Measurements from ENCODE around the gene AHNAK2.

AHNAK2 gene

GRCh38 chr14:105011312-105011990 lies 33.3 kb upstream of the AHNAK2 start:
- Histone ChIP-seq H3K9me3 (ENCODE audit: control insufficient read depth in 5 of 5, low read length in 5 of 5) (no peaks in the 10 kb centered on the region), H3K36me3 (ENCODE audit: control insufficient read depth in 5 of 5, insufficient read depth in 5 of 5, low read length in 5 of 5) (peaks cover 0 to 34% (median 22%) of the 10 kb centered on the region in 5 donors), H3K4me3 (ENCODE audit: low read depth in 1 of 5, low read length in 5 of 5) (no peak overlapping the region), H3K27ac (ENCODE audit: low read depth, low read length) (no peak overlapping the region), H3K4me1 (ENCODE audit: control insufficient read depth in 5 of 5, insufficient read depth in 5 of 5, low read length in 5 of 5) (peaks cover 0 to 4% (median 0%) of the 10 kb centered on the region in 5 donors), H3K9ac (ENCODE audit: low read length in 5 of 5) (no peak overlapping the region), H3K27me3 (ENCODE audit: control insufficient read depth in 5 of 5, insufficient read depth in 4 of 5, low read length in 5 of 5) (no peaks in the 10 kb centered on the region)

DNA sequence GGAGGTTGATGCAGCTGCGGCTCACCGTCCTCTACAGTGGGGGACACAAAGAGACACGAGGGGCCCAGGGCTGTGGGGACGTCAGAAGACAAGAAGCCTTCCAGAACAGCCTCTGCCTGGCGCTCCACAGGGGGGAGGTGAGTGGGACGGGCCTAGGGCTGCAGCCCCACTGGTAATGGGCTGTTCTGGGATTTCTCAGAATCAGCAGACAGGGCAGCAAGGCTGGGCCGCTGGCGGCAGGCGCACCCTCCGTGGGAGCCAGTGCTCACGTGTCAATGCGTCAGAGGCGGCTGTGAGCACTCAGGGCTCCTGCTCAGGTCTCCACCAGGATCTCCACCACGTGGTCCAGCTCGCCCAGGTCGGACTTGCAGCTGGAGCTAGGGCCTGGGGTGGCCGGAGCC lies 32.7 kb upstream of the AHNAK2 start:
- H3K9ac ChIP-seq (ENCODE audit: low read length in 5 of 5), result no peak overlapping the region
- H3K27ac ChIP-seq (ENCODE audit: low read depth, low read length), result no peak overlapping the region
- no peaks in the 10 kb centered on the region for H3K9me3 ChIP-seq (ENCODE audit: control insufficient read depth in 5 of 5, low read length in 5 of 5)
- peaks cover 0 to 34% (median 22%) of the 10 kb centered on the region in 5 donors for H3K36me3 ChIP-seq (ENCODE audit: control insufficient read depth in 5 of 5, insufficient read depth in 5 of 5, low read length in 5 of 5)
- peaks cover 0 to 4% (median 0%) of the 10 kb centered on the region in 5 donors for H3K4me1 ChIP-seq (ENCODE audit: control insufficient read depth in 5 of 5, insufficient read depth in 5 of 5, low read length in 5 of 5)
- H3K4me3 ChIP-seq (ENCODE audit: low read depth in 1 of 5, low read length in 5 of 5), result no peak overlapping the region
- no peaks in the 10 kb centered on the region for H3K27me3 ChIP-seq (ENCODE audit: control insufficient read depth in 5 of 5, insufficient read depth in 4 of 5, low read length in 5 of 5)

GRCh38 chr14:105010106-105010505 lies 31.9 kb upstream of the AHNAK2 start:
- H3K36me3 ChIP-seq (ENCODE audit: control insufficient read depth in 5 of 5, insufficient read depth in 5 of 5, low read length in 5 of 5), result peaks cover 0 to 34% (median 22%) of the 10 kb centered on the region in 5 donors
- no peak overlapping the region for H3K9ac ChIP-seq (ENCODE audit: low read length in 5 of 5)
- peaks cover 0 to 4% (median 0%) of the 10 kb centered on the region in 5 donors for H3K4me1 ChIP-seq (ENCODE audit: control insufficient read depth in 5 of 5, insufficient read depth in 5 of 5, low read length in 5 of 5)
- H3K27ac ChIP-seq (ENCODE audit: low read depth, low read length), result no peak overlapping the region
- no peak overlapping the region for H3K4me3 ChIP-seq (ENCODE audit: low read depth in 1 of 5, low read length in 5 of 5)
- H3K9me3 ChIP-seq (ENCODE audit: control insufficient read depth in 5 of 5, low read length in 5 of 5), result no peaks in the 10 kb centered on the region
- no peaks in the 10 kb centered on the region for H3K27me3 ChIP-seq (ENCODE audit: control insufficient read depth in 5 of 5, insufficient read depth in 4 of 5, low read length in 5 of 5)

DNA sequence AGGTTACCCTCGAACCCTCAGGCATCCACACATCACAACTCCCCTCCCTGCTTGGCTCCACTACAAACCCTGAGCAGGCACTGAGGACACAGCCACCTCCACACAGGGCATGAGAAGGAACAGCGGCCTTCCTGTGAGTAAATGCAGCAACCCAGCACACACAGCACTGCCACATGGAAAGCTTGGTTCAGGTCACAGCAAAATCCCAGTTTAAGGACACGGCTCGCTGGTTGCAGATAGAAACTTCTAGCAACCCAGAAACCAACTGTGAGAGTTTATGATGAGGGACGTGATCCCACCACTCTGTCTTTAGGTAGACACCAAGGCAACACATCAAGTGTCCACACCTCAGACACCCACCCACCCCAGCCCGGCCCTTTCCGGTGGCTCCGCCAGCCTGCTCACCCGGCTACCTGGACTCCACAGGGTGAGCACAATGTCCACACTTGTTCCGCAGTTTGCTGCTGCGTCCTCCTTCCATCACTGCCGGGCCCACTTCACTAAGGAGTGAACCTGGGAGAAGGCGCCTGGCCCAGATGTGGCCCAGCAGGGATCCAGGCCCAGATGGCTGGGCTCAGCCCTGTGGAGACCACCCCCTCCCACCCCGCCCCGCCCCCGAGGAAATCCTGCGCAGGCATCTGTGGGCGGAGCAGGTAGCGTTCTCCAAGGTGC lies 29.6 kb upstream of the AHNAK2 start:
- Histone ChIP-seq H3K36me3 (ENCODE audit: control insufficient read depth in 5 of 5, insufficient read depth in 5 of 5, low read length in 5 of 5) (peaks cover 0 to 34% (median 22%) of the 10 kb centered on the region in 5 donors), H3K27me3 (ENCODE audit: control insufficient read depth in 5 of 5, insufficient read depth in 4 of 5, low read length in 5 of 5) (no peaks in the 10 kb centered on the region), H3K4me1 (ENCODE audit: control insufficient read depth in 5 of 5, insufficient read depth in 5 of 5, low read length in 5 of 5) (no peaks in the 10 kb centered on the region), H3K27ac (ENCODE audit: low read depth, low read length) (no peak overlapping the region), H3K4me3 (ENCODE audit: low read depth in 1 of 5, low read length in 5 of 5) (no peak overlapping the region), H3K9ac (ENCODE audit: low read length in 5 of 5) (no peak overlapping the region), H3K9me3 (ENCODE audit: control insufficient read depth in 5 of 5, low read length in 5 of 5) (no peaks in the 10 kb centered on the region)

DNA sequence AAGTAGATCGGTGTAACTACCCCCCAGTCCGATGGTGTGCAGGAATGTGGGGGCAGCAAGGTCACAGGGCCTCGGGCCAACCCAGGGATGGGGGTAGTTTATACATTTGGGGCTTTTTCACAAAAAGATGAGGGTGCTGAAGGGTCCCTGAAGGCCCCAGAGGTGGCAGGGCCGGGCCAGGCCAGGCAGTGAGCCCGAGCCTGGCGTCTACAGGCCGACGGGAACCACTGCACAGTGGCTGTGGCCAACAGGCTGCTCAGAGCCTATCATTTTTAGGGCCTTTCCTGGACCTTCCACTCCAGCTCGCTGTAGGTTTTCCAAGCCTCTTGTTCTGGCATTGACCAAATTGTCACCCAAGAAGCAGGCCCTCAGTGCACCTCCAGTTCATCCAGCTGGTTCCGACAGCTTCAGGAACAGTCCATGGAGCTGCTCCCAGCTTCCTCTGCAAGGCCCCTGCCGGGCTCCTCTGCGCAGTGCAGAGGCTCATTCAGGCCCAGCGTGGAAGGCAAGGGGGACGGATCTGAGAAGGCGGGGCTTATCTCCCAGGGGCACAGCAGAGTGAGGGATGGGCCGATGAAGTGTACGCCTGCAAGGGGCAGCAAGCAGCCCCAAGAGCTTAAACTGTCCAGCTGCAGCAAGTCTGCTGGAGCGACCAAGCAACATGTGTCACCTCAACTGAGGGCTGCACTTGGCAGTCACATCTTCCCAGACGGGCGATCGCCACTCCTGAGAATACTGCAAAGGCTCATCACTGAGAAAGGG lies 28.8 kb upstream of the AHNAK2 start:
- H3K4me1 ChIP-seq (ENCODE audit: control insufficient read depth in 5 of 5, insufficient read depth in 5 of 5, low read length in 5 of 5), result no peaks in the 10 kb centered on the region
- no peaks in the 10 kb centered on the region for H3K27me3 ChIP-seq (ENCODE audit: control insufficient read depth in 5 of 5, insufficient read depth in 4 of 5, low read length in 5 of 5)
- H3K4me3 ChIP-seq (ENCODE audit: low read depth in 1 of 5, low read length in 5 of 5), result no peak overlapping the region
- no peaks in the 10 kb centered on the region for H3K9me3 ChIP-seq (ENCODE audit: control insufficient read depth in 5 of 5, low read length in 5 of 5)
- H3K27ac ChIP-seq (ENCODE audit: low read depth, low read length), result no peak overlapping the region
- no peak overlapping the region for H3K9ac ChIP-seq (ENCODE audit: low read length in 5 of 5)
- H3K36me3 ChIP-seq (ENCODE audit: control insufficient read depth in 5 of 5, insufficient read depth in 5 of 5, low read length in 5 of 5), result peaks cover 0 to 34% (median 22%) of the 10 kb centered on the region in 5 donors

GRCh38 chr14:105005929-105006830 lies 28.0 kb upstream of the AHNAK2 start:
- Histone ChIP-seq H3K4me1 (ENCODE audit: control insufficient read depth in 5 of 5, insufficient read depth in 5 of 5, low read length in 5 of 5) (no peaks in the 10 kb centered on the region), H3K9me3 (ENCODE audit: control insufficient read depth in 5 of 5, low read length in 5 of 5) (no peaks in the 10 kb centered on the region), H3K9ac (ENCODE audit: low read length in 5 of 5) (no peak overlapping the region), H3K36me3 (ENCODE audit: control insufficient read depth in 5 of 5, insufficient read depth in 5 of 5, low read length in 5 of 5) (peaks cover 0 to 27% (median 17%) of the 10 kb centered on the region in 5 donors), H3K4me3 (ENCODE audit: low read depth in 1 of 5, low read length in 5 of 5) (no peak overlapping the region), H3K27ac (ENCODE audit: low read depth, low read length) (no peak overlapping the region), H3K27me3 (ENCODE audit: control insufficient read depth in 5 of 5, insufficient read depth in 4 of 5, low read length in 5 of 5) (no peaks in the 10 kb centered on the region)

DNA sequence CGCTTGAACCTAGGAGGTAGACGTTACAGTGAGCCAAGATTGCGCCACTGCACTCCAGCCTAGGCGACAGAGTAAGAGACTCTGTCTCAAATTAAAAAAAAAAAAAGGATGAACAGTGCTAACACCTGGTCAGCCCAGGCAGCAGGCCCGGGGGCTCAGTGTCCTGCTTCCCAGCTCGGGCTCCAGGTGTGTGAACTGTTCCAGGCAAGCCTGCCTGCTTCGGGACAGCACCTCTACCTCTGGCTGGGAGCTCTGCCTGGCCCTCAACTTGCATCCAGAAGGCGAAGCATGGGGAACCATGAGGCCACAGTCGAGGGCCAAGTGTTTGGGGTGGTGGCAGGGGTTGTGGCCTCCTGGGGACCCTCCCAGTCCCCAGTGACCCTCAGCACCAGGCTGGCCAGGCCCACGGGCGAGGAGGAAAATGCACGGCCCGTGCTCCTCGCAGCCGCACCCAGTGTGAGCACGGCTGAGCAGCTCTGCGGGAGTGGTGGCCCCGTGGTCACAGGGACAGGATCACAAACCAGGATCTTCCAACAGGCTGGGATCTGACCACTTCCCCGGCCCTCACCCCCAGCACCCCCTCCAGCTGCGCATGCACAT lies 27.3 kb upstream of the AHNAK2 start:
- no peaks in the 10 kb centered on the region for H3K27me3 ChIP-seq (ENCODE audit: control insufficient read depth in 5 of 5, insufficient read depth in 4 of 5, low read length in 5 of 5)
- no peak overlapping the region for H3K9ac ChIP-seq (ENCODE audit: low read length in 5 of 5)
- no peak overlapping the region for H3K27ac ChIP-seq (ENCODE audit: low read depth, low read length)
- H3K4me1 ChIP-seq (ENCODE audit: control insufficient read depth in 5 of 5, insufficient read depth in 5 of 5, low read length in 5 of 5), result no peaks in the 10 kb centered on the region
- peaks cover 0 to 22% (median 12%) of the 10 kb centered on the region in 5 donors for H3K36me3 ChIP-seq (ENCODE audit: control insufficient read depth in 5 of 5, insufficient read depth in 5 of 5, low read length in 5 of 5)
- H3K4me3 ChIP-seq (ENCODE audit: low read depth in 1 of 5, low read length in 5 of 5), result no peak overlapping the region
- no peaks in the 10 kb centered on the region for H3K9me3 ChIP-seq (ENCODE audit: control insufficient read depth in 5 of 5, low read length in 5 of 5)

DNA sequence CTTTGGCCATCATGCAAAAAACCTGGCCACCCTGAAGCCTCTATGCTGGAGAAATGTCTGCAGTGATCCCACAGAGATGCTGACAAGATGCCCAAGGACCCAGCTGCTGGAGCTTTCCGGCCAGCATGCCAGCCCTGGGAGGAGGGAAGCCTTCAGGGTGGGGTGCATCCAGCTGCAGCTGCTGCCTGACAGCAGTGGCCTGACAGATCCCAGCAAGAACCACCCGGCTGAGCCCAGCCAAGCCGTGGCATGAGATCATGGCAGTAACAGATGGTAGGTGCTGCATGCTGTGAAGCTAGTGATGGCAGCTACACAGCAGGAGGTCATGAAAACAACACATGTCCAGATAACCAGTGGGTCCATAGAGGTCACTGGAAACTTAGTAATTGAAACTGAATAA lies 21.2 kb upstream of the AHNAK2 start:
- Histone ChIP-seq H3K36me3 (ENCODE audit: control insufficient read depth in 5 of 5, insufficient read depth in 5 of 5, low read length in 5 of 5) (peaks cover 0 to 14% (median 3%) of the 10 kb centered on the region in 5 donors), H3K27ac (ENCODE audit: low read depth, low read length) (no peak overlapping the region), H3K9me3 (ENCODE audit: control insufficient read depth in 5 of 5, low read length in 5 of 5) (peaks cover 0 to 5% (median 0%) of the 10 kb centered on the region in 5 donors), H3K9ac (ENCODE audit: low read length in 5 of 5) (no peak overlapping the region), H3K27me3 (ENCODE audit: control insufficient read depth in 5 of 5, insufficient read depth in 4 of 5, low read length in 5 of 5) (no peaks in the 10 kb centered on the region), H3K4me1 (ENCODE audit: control insufficient read depth in 5 of 5, insufficient read depth in 5 of 5, low read length in 5 of 5) (no peaks in the 10 kb centered on the region), H3K4me3 (ENCODE audit: low read depth in 1 of 5, low read length in 5 of 5) (no peak overlapping the region)

DNA sequence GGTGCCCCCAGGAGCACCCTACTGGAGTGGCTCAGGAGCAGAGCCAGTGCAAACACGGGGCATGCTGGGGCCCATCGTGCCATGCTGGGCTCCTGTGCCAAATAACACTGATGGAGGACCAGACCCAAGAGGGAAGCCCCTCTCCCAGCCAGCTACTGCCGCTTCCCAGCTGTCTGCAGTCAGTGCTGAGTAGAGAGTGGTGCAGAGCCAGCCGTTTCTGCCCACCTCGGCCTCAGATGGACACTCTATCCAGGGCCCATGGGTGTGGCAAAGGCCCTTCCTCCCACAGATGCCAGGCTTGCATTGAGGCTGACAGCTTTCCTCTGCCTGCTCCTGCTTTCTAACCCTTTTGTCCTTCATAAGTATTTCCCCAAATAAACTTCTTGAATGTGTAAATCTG lies 20.6 kb upstream of the AHNAK2 start:
- Histone ChIP-seq H3K27me3 (ENCODE audit: control insufficient read depth in 5 of 5, insufficient read depth in 4 of 5, low read length in 5 of 5) (no peaks in the 10 kb centered on the region), H3K36me3 (ENCODE audit: control insufficient read depth in 5 of 5, insufficient read depth in 5 of 5, low read length in 5 of 5) (peaks cover 0 to 20% (median 7%) of the 10 kb centered on the region in 5 donors), H3K27ac (ENCODE audit: low read depth, low read length) (no peak overlapping the region), H3K4me1 (ENCODE audit: control insufficient read depth in 5 of 5, insufficient read depth in 5 of 5, low read length in 5 of 5) (no peaks in the 10 kb centered on the region), H3K9ac (ENCODE audit: low read length in 5 of 5) (no peak overlapping the region), H3K9me3 (ENCODE audit: control insufficient read depth in 5 of 5, low read length in 5 of 5) (peaks cover 0 to 5% (median 0%) of the 10 kb centered on the region in 5 donors), H3K4me3 (ENCODE audit: low read depth in 1 of 5, low read length in 5 of 5) (no peak overlapping the region)
